HepG2 (cell line): Measurements from ENCODE around the gene LAPTM4A. TPM values are rescaled to one million over a fixed set of nuclear protein-coding genes. Genes with fewer than 3 reads are reported as not detected.

ENCODE experiments used
- CBX1 ChIP-seq: IDR thresholded peaks from one replicate; pipeline ENCODE4 v1.6.1; 2016; ENCODE audit warnings: antibody characterized with exemption, low read depth
- EZH2 ChIP-seq: conservative IDR thresholded peaks from 2 replicates; pipeline ENCODE4 v1.6.1; 2012; ENCODE audit warnings: mild to moderate bottlenecking, low read depth, low read length, moderate library complexity
- HMGA1 ChIP-seq: sonication (generic); formaldehyde crosslinking; conservative IDR thresholded peaks from 2 replicates; pipeline ENCODE4 v1.4.0; 2020; ENCODE audit warnings: missing genetic modification reagents
- PITX1 ChIP-seq: sonication (generic); formaldehyde crosslinking; IDR thresholded peaks from 2 replicates; pipeline ENCODE4 v1.5.1; 2020; ENCODE audit warnings: mild to moderate bottlenecking, missing genetic modification reagents
- POLR2A ChIP-seq, 2 experiments: IDR thresholded peaks; 2 replicates each; pipeline ENCODE4 v1.6.1; 2011; ENCODE audit warnings: low read depth in 2 of 2, low read length in 2 of 2, mild to moderate bottlenecking in 1 of 2, moderate library complexity in 1 of 2; ENCODE audit not compliant: insufficient read depth in 1 of 2
- SNRNP70 ChIP-seq: fragments of 200-400 bp; formaldehyde crosslinking; IDR thresholded peaks from 2 replicates; pipeline ENCODE4 v1.6.1; 2017; ENCODE audit warnings: mild to moderate bottlenecking, low read depth, low read length, moderate library complexity
- TBX2 ChIP-seq: sonication (generic); formaldehyde crosslinking; IDR thresholded peaks from 2 replicates; pipeline ENCODE4 v1.5.0; 2020; ENCODE audit warnings: missing genetic modification reagents, mild to moderate bottlenecking, borderline replicate concordance
- TOE1 ChIP-seq: sonication (generic); formaldehyde crosslinking; IDR thresholded peaks from 2 replicates; pipeline ENCODE4 v1.4.0; 2020; ENCODE audit warnings: mild to moderate bottlenecking, missing genetic modification reagents
- ZBTB39 ChIP-seq: sonication (generic); formaldehyde crosslinking; IDR thresholded peaks from 2 replicates; pipeline ENCODE4 v1.5.0; 2020; ENCODE audit warnings: missing genetic modification reagents
- ZNF292 ChIP-seq: sonication (generic); formaldehyde crosslinking; IDR thresholded peaks from 2 replicates; pipeline ENCODE4 v1.8.1; 2022; ENCODE audit warnings: mild to moderate bottlenecking, low read depth, missing genetic modification reagents, borderline replicate concordance
- ZNF382 ChIP-seq: sonication (generic); formaldehyde crosslinking; IDR thresholded peaks from 2 replicates; pipeline ENCODE4 v1.5.0; 2020; ENCODE audit warnings: missing genetic modification reagents, mild to moderate bottlenecking, borderline replicate concordance
- ZNF720 ChIP-seq: sonication (generic); formaldehyde crosslinking; IDR thresholded peaks from 2 replicates; pipeline ENCODE4 v1.4.0; 2020; ENCODE audit warnings: missing genetic modification reagents
- ZSCAN5A ChIP-seq: sonication (generic); formaldehyde crosslinking; IDR thresholded peaks from 2 replicates; pipeline ENCODE4 v1.8.0; 2022; ENCODE audit warnings: mild to moderate bottlenecking, missing genetic modification reagents, borderline replicate concordance
- ZUFSP ChIP-seq: sonication (generic); formaldehyde crosslinking; IDR thresholded peaks from 2 replicates; pipeline ENCODE4 v1.9.0; 2021; ENCODE audit warnings: missing genetic modification reagents, mild to moderate bottlenecking, borderline replicate concordance
- polyA plus RNA-seq, 8 experiments: library from polyadenylated mRNA; depleted of rRNA in 3 of 8; stranded (reverse) in 7 of 8; unstranded in 1 of 8; fragments of >200 nt; fragmentation: Illumina TruSeq in 4 of 8; extraction: Trizol in 4 of 8; gene quantifications; 2 replicates each; pipeline versions ENCODE4 v1.2.1 to v1.2.3, GENCODE V29; 2011 to 2016; ENCODE audit warnings: low read depth in 4 of 8, missing spikeins in 1 of 8, mixed read lengths in 1 of 8; ENCODE audit not compliant: insufficient read depth in 1 of 8
- total RNA-seq, 5 experiments: library from RNA; depleted of rRNA; stranded (reverse); fragments of >200 nt; fragmentation: Illumina TruSeq; extraction: Trizol; gene quantifications; 2 replicates each; pipeline ENCODE4 v1.2.3, GENCODE V29; 2016; ENCODE audit warnings: low read depth in 1 of 5
- TF ChIP-seq, protein P1 (sequence below): sonication (generic); formaldehyde crosslinking; IDR thresholded peaks from 2 replicates; pipeline ENCODE4 v1.4.0; 2020; ENCODE audit warnings: missing genetic modification reagents, borderline replicate concordance
- TF ChIP-seq, protein P2 (sequence below): sonication (generic); formaldehyde crosslinking; conservative IDR thresholded peaks from 2 replicates; pipeline ENCODE4 v1.8.0; 2022; ENCODE audit warnings: missing genetic modification reagents

The LAPTM4A gene
- total and polyA plus RNA-seq, 2 of the 13 experiments (the other 11 are each of a cell fraction or from before 2014, with no cell fraction given) = 116 to 558 TPM

GRCh38 chr2:20012282-20013125, 38.9 kb downstream of the LAPTM4A start, which contains the start of gene MATN3 (continued):
- TF ChIP-seq ZBTB39 (CRISPR knock-in tag) (no peak), ZSCAN5A (CRISPR knock-in tag) (peak; percentile 19; the same call in 1 of the 2 replicates), ZNF382 (CRISPR knock-in tag) (no peak), ZNF720 (CRISPR knock-in tag) (no peak), HMGA1 (CRISPR knock-in tag) (no peak), CBX1 (no peak), PITX1 (CRISPR knock-in tag) (0 out of 2 replicates have a peak, but pooled peaks have one; percentile 5), EZH2 (no peak), POLR2A (IDR thresholded peaks at IDR 0.05; ENCODE audit: insufficient read depth in 1 of 2, low read depth in 2 of 2, low read length in 2 of 2) (peak in 1 of 2 experiments; percentile 57; a peak in 2 of 4 replicates), ZUFSP (CRISPR knock-in tag) (no peak), TBX2 (CRISPR knock-in tag) (peak; percentile 9; the same call in 1 of the 2 replicates), ZNF292 (CRISPR knock-in tag) (no peak; the same call in 1 of the 2 replicates), SNRNP70 (no peak), TOE1 (CRISPR knock-in tag) (no peak)
- TF ChIP-seq, protein P1, sequence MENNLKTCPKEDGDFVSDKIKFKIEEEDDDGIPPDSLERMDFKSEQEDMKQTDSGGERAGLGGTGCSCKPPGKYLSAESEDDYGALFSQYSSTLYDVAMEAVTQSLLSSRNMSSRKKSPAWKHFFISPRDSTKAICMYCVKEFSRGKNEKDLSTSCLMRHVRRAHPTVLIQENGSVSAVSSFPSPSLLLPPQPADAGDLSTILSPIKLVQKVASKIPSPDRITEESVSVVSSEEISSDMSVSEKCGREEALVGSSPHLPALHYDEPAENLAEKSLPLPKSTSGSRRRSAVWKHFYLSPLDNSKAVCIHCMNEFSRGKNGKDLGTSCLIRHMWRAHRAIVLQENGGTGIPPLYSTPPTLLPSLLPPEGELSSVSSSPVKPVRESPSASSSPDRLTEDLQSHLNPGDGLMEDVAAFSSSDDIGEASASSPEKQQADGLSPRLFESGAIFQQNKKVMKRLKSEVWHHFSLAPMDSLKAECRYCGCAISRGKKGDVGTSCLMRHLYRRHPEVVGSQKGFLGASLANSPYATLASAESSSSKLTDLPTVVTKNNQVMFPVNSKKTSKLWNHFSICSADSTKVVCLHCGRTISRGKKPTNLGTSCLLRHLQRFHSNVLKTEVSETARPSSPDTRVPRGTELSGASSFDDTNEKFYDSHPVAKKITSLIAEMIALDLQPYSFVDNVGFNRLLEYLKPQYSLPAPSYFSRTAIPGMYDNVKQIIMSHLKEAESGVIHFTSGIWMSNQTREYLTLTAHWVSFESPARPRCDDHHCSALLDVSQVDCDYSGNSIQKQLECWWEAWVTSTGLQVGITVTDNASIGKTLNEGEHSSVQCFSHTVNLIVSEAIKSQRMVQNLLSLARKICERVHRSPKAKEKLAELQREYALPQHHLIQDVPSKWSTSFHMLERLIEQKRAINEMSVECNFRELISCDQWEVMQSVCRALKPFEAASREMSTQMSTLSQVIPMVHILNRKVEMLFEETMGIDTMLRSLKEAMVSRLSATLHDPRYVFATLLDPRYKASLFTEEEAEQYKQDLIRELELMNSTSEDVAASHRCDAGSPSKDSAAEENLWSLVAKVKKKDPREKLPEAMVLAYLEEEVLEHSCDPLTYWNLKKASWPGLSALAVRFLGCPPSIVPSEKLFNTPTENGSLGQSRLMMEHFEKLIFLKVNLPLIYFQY (CRISPR knock-in tag) = no peak
- TF ChIP-seq, protein P2, sequence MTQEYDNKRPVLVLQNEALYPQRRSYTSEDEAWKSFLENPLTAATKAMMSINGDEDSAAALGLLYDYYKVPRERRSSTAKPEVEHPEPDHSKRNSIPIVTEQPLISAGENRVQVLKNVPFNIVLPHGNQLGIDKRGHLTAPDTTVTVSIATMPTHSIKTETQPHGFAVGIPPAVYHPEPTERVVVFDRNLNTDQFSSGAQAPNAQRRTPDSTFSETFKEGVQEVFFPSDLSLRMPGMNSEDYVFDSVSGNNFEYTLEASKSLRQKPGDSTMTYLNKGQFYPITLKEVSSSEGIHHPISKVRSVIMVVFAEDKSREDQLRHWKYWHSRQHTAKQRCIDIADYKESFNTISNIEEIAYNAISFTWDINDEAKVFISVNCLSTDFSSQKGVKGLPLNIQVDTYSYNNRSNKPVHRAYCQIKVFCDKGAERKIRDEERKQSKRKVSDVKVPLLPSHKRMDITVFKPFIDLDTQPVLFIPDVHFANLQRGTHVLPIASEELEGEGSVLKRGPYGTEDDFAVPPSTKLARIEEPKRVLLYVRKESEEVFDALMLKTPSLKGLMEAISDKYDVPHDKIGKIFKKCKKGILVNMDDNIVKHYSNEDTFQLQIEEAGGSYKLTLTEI (CRISPR knock-in tag) = no peak
